Measurements from ENCODE around the gene MPPED2. TPM values are rescaled to one million over a fixed set of nuclear protein-coding genes. Genes with fewer than 3 reads are reported as not detected.

The MPPED2 gene
- total and polyA plus RNA-seq, 2 donors (not counting 3 experiments of a cell fraction or from before 2014, with no cell fraction given): not detected

DNA sequence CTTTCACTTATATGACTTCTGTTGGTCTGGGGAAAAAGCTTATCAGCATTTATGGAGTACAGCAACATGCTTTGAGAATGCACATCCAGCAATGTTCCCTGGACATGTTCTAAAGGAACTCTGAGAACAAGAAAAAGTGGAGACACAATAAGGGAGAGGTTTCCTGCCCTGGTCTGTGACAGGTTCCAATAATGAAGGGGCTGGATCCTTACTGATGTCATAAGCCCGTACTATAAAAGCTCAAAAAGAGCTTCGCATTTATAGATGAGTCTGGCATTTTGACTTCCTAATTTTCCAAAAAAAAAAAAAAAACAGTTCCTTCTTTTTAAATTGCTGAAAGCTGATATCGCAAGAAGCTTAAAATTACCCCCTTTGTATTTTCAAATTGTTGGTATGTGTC is 129.1 kb downstream of the MPPED2 start:
- BruUV-seq (replicated peaks): no TSS peak
- Histone ChIP-seq H3K4me3 (replicated peaks in 1 of 3; ENCODE audit: insufficient read depth in 1 of 3, low read depth in 1 of 3, low read length in 3 of 3) (no peak overlapping the region), H3K27ac (ENCODE audit: insufficient read depth, low read depth, low read length) (no peak overlapping the region), H3K4me1 (ENCODE audit: control insufficient read depth, extremely low read depth, insufficient read depth, low read length) (no peaks in the 10 kb centered on the region), H3K4me2 (ENCODE audit: insufficient read depth, low read length) (no peak overlapping the region), H3K36me3 (ENCODE audit: control insufficient read depth in 2 of 2, extremely low read depth in 1 of 2, insufficient read depth in 2 of 2, low read length in 2 of 2) (no peaks in the 10 kb centered on the region), H3K9ac (replicated peaks; ENCODE audit: extremely low read depth, insufficient read depth, low read length) (no peak overlapping the region), H3K79me2 (ENCODE audit: control insufficient read depth, insufficient read depth, low read length) (no peaks in the 10 kb centered on the region), H3K9me3 (replicated peaks; ENCODE audit: control insufficient read depth, insufficient read depth, low read length) (no peaks in the 10 kb centered on the region), H2AFZ (ENCODE audit: low read depth, low read length) (no peak overlapping the region), H4K20me1 (replicated peaks; ENCODE audit: control insufficient read depth, extremely low read depth, insufficient read depth, low read length) (no peaks in the 10 kb centered on the region), H3K9me1 (replicated peaks; ENCODE audit: control insufficient read depth, extremely low read depth, insufficient read depth, low read length) (no peaks in the 10 kb centered on the region), H3K27me3 (ENCODE audit: control insufficient read depth in 2 of 2, insufficient read depth in 2 of 2, low read length in 2 of 2) (no peaks in the 10 kb centered on the region)
- dilution Hi-C loops (cut with MboI; ENCODE audit: extremely low pct_ligation_motif_present, low sequenced_read_pairs) (no loop called here), intact Hi-C loops (cut with micrococcal nuclease) (no loop called here)
- no peak for TF ChIP-seq GATA2 (IDR thresholded peaks at IDR 0.05; ENCODE audit: insufficient read depth, insufficient read length, low read depth, low read length)
- no peak for TF ChIP-seq POLR2A (IDR thresholded peaks at IDR 0.05; ENCODE audit: low read depth, low read length)
- TF ChIP-seq, protein P1, sequence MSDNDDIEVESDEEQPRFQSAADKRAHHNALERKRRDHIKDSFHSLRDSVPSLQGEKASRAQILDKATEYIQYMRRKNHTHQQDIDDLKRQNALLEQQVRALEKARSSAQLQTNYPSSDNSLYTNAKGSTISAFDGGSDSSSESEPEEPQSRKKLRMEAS (IDR thresholded peaks at IDR 0.05; ENCODE audit: insufficient read depth, insufficient read length): no peak
- TF ChIP-seq JUN (IDR thresholded peaks at IDR 0.05; ENCODE audit: borderline replicate concordance, insufficient read depth, insufficient read length, low read depth): no peak
- TF ChIP-seq EZH2 (IDR thresholded peaks at IDR 0.05; ENCODE audit: borderline replicate concordance, low read depth, low read length, severe bottlenecking): no peak
- no peak for TF ChIP-seq MYC (IDR thresholded peaks at IDR 0.05; ENCODE audit: low read depth, low read length)
- TF ChIP-seq POLR2AphosphoS5 (IDR thresholded peaks at IDR 0.05; ENCODE audit: insufficient read depth, low read depth, low read length): no peak
- no peak for TF ChIP-seq FOS (IDR thresholded peaks at IDR 0.05; ENCODE audit: borderline replicate concordance, insufficient read depth, low read length)
- TF ChIP-seq, protein P2, sequence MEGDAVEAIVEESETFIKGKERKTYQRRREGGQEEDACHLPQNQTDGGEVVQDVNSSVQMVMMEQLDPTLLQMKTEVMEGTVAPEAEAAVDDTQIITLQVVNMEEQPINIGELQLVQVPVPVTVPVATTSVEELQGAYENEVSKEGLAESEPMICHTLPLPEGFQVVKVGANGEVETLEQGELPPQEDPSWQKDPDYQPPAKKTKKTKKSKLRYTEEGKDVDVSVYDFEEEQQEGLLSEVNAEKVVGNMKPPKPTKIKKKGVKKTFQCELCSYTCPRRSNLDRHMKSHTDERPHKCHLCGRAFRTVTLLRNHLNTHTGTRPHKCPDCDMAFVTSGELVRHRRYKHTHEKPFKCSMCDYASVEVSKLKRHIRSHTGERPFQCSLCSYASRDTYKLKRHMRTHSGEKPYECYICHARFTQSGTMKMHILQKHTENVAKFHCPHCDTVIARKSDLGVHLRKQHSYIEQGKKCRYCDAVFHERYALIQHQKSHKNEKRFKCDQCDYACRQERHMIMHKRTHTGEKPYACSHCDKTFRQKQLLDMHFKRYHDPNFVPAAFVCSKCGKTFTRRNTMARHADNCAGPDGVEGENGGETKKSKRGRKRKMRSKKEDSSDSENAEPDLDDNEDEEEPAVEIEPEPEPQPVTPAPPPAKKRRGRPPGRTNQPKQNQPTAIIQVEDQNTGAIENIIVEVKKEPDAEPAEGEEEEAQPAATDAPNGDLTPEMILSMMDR (IDR thresholded peaks at IDR 0.05; ENCODE audit: extremely low read depth in 1 of 2, insufficient read depth in 1 of 2, low read depth in 1 of 2, low read length in 2 of 2): no peak
- FAIRE-seq (no peak), DNase-seq (ENCODE audit: low read depth, low spot score) (no peak)
- ChIA-PET POLR2A (no interaction called here), CTCF (interaction anchor here (0.6 kb wide), 1 partner anchor 76 kb away, joined by 3 read pairs; no protein-coding TSS in a partner anchor)
